Motor neuron (in vitro differentiated cells): ENCODE measurements around the gene DISP3. TPM values are rescaled to one million over a fixed set of nuclear protein-coding genes. Genes with fewer than 3 reads are reported as not detected.

Experiments
- ATAC-seq, 8 experiments: fragments of 200-7000 bp; cut with Tn5 transposase; replicated peaks in 6 of 8; 2 replicates each; pipeline ENCODE4 v1.8.0; 2021; ENCODE audit warnings: mild to moderate bottlenecking in 8 of 8, moderate library complexity in 8 of 8
- H3K27ac ChIP-seq, 2 donors: fragments of 250-450 bp; sonication (Bioruptor Pico); 2 replicates each; pipeline ENCODE4 v1.9.0; 2021; ENCODE audit warnings: antibody characterized with exemption in 2 of 2, mild to moderate bottlenecking in 2 of 2, moderate library complexity in 1 of 2
- H3K4me1 ChIP-seq, 2 donors: fragments of 250-450 bp; sonication (Bioruptor Pico); replicated peaks in 1 of 2; 2 replicates each; pipeline ENCODE4 v1.6.1; 2021; ENCODE audit warnings: antibody characterized with exemption in 2 of 2, mild to moderate bottlenecking in 2 of 2, moderate library complexity in 1 of 2
- H3K4me3 ChIP-seq, 5 donors: fragments of 250-450 bp; sonication (Bioruptor Pico); 2 replicates each; pipeline ENCODE4 v1.9.0; 2021; ENCODE audit warnings: antibody characterized with exemption in 5 of 5, mild to moderate bottlenecking in 5 of 5, moderate library complexity in 4 of 5
- WGBS, 10 experiments: fragments of 450-650 bp; shearing (Covaris generic); methylation state at CpG; one replicate each; pipeline ENCODE4 v1.0.0; 2022; 5-methylcytosine and 5-hydroxymethylcytosine counted together
- in situ Hi-C, 9 experiments: fragments of 400-800 bp; cut with MboI; loops; one replicate each; pipeline ENCODE4 v1.15.0; 2021; ENCODE audit warnings: low sequenced_read_pairs in 9 of 9, low pct_unique_long_range_greater_than_20kb in 2 of 9; ENCODE audit not compliant: unreplicated experiment in 9 of 9
- total RNA-seq, 8 experiments: library from RNA; unstranded; fragments of 300-600 nt; gene quantifications; 2 replicates each; pipeline versions ENCODE4 v1.2.3 to v1.2.4, GENCODE V29; 2022

The DISP3 gene
- total RNA-seq, 8 experiments from 2014 or later = 0.18 to 23.4 (median 8.5) TPM

- Histone ChIP-seq H3K27ac (no peak overlapping the region), H3K4me3 (no peak overlapping the region), H3K4me1 (peaks cover 0 to 12% of the 10 kb centered on the region in 2 donors)
- 0 to 93% (median 84%) methylated on average over 1 to 14 of the region's 14 CpGs; no CpG with 5 or more reads in 1 of the 10 experiments for WGBS, 10 experiments
- no peak for ATAC-seq
- in situ Hi-C loops = no loop called here
Observed at GRCh38 chr1:11537854-11538591, 59.1 kb downstream of the DISP3 start.

- peaks cover 0 to 12% of the 10 kb centered on the region in 2 donors for H3K4me1 ChIP-seq
- WGBS, 10 experiments = 40 to 100% (median 80%) methylated on average over 2 to 5 of the region's 9 CpGs; no CpG with 5 or more reads in 5 of the 10 experiments
- no peak overlapping the region for H3K4me3 ChIP-seq
- no peak overlapping the region for H3K27ac ChIP-seq
- no peak for ATAC-seq
- in situ Hi-C loops = no loop called here
Observed at GRCh38 chr1:11538886-11539285, 59.9 kb downstream of the DISP3 start.

- peak in 1 of 8 experiments; percentile 55 for ATAC-seq
- WGBS, 10 experiments = 0 to 100% (median 79%) methylated on average over 1 to 14 of the region's 18 CpGs; no CpG with 5 or more reads in 1 of the 10 experiments
- H3K4me1 ChIP-seq = peaks cover 0 to 12% of the 10 kb centered on the region in 2 donors
- no peak overlapping the region for H3K27ac ChIP-seq
- H3K4me3 ChIP-seq = no peak overlapping the region
- in situ Hi-C loops = no loop called here
Observed at GRCh38 chr1:11539850-11540772, 61.2 kb downstream of the DISP3 start.

- no peak for ATAC-seq
- 0 to 90% (median 74%) methylated on average over 4 to 11 of the region's 12 CpGs; no CpG with 5 or more reads in 2 of the 10 experiments for WGBS, 10 experiments
- in situ Hi-C loops = no loop called here
Observed at GRCh38 chr1:11540773-11541160, 61.8 kb downstream of the DISP3 start.

GRCh38 chr1:11541236-11541635 is 62.3 kb downstream of the DISP3 start:
- peak in 3 of 8 experiments; percentile 14 to 31 (median 21) for ATAC-seq
- WGBS, 10 experiments = 52 to 86% (median 78%) methylated on average over 4 to 7 of the region's 7 CpGs; no CpG with 5 or more reads in 5 of the 10 experiments
- no peak overlapping the region for H3K27ac ChIP-seq
- no peak overlapping the region for H3K4me3 ChIP-seq
- H3K4me1 ChIP-seq = peaks cover 10 to 18% of the 10 kb centered on the region in 2 donors
- in situ Hi-C loops = no loop called here

More at GRCh38 chr1:11540773-11541160, 61.8 kb downstream of the DISP3 start:
- H3K4me3 ChIP-seq = no peak overlapping the region
- H3K4me1 ChIP-seq = peaks cover 6 to 13% of the 10 kb centered on the region in 2 donors
- H3K27ac ChIP-seq = no peak overlapping the region

- peaks cover 18 to 25% of the 10 kb centered on the region in 2 donors for H3K4me1 ChIP-seq
- WGBS, 10 experiments = 0 to 88% (median 52%) methylated on average over 1 to 7 of the region's 7 CpGs; no CpG with 5 or more reads in 2 of the 10 experiments
- ATAC-seq = peak in 2 of 8 experiments; percentile 25 to 39
Observed at GRCh38 chr1:11541956-11542355, 63.0 kb downstream of the DISP3 start.

GRCh38 chr1:11543392-11543791 is 64.4 kb downstream of the DISP3 start:
- no peak overlapping the region for H3K4me3 ChIP-seq
- no peak overlapping the region for H3K27ac ChIP-seq
- 0 to 70% (median 33%) methylated on average over 1 to 4 of the region's 4 CpGs; no CpG with 5 or more reads in 2 of the 10 experiments for WGBS, 10 experiments
- in situ Hi-C loops = no loop called here
- peaks cover 32 to 34% of the 10 kb centered on the region in 2 donors for H3K4me1 ChIP-seq
- ATAC-seq = no peak

More at GRCh38 chr1:11541956-11542355, 63.0 kb downstream of the DISP3 start:
- no peak overlapping the region for H3K27ac ChIP-seq
- in situ Hi-C loops = no loop called here
- H3K4me3 ChIP-seq = no peak overlapping the region

- H3K4me1 ChIP-seq = peaks cover 34 to 35% of the 10 kb centered on the region in 2 donors
- H3K27ac ChIP-seq = no peak overlapping the region
- 67 to 87% (median 67%) methylated on average over 2 of the region's 2 CpGs; no CpG with 5 or more reads in 7 of the 10 experiments for WGBS, 10 experiments
- no peak overlapping the region for H3K4me3 ChIP-seq
- ATAC-seq = no peak
- in situ Hi-C loops = no loop called here
Observed at GRCh38 chr1:11543796-11544195, 64.8 kb downstream of the DISP3 start.

GRCh38 chr1:11546456-11546855 is 67.5 kb downstream of the DISP3 start:
- in situ Hi-C loops = no loop called here
- 0 to 71% (median 46%) methylated on average over 1 to 4 of the region's 4 CpGs; no CpG with 5 or more reads in 1 of the 10 experiments for WGBS, 10 experiments
- ATAC-seq = peak in 5 of 8 experiments; percentile 35 to 80 (median 64)
- Histone ChIP-seq H3K4me3 (no peak overlapping the region), H3K27ac (peak overlapping the region in 1 of 2 donors; percentile 65), H3K4me1 (peaks cover 30 to 39% of the 10 kb centered on the region in 2 donors)

- no peak overlapping the region for H3K4me3 ChIP-seq
- WGBS, 10 experiments = 0 to 14% (median 5%) methylated on average over 2 to 12 of the region's 12 CpGs; no CpG with 5 or more reads in 1 of the 10 experiments
- H3K4me1 ChIP-seq = peaks cover 20 to 39% of the 10 kb centered on the region in 2 donors
- in situ Hi-C loops = no loop called here
- peak; percentile 43 to 87 (median 68) for ATAC-seq
- no peak overlapping the region for H3K27ac ChIP-seq
Observed at GRCh38 chr1:11550664-11551283, 71.8 kb downstream of the DISP3 start.

- Histone ChIP-seq H3K4me1 (peaks cover 4 to 10% of the 10 kb centered on the region in 2 donors), H3K4me3 (no peak overlapping the region), H3K27ac (no peak overlapping the region)
- in situ Hi-C loops = no loop called here
- ATAC-seq = no peak
- WGBS, 10 experiments = 0 to 55% (median 18%) methylated on average over 1 to 7 of the region's 8 CpGs; no CpG with 5 or more reads in 2 of the 10 experiments
Observed at GRCh38 chr1:11558276-11558675, 79.3 kb downstream of the DISP3 start.

GRCh38 chr1:11558871-11559590 is 80.1 kb downstream of the DISP3 start:
- Histone ChIP-seq H3K4me3 (no peak overlapping the region), H3K27ac (no peak overlapping the region), H3K4me1 (peaks cover 11 to 18% of the 10 kb centered on the region in 2 donors)
- ATAC-seq = no peak
- in situ Hi-C loops = no loop called here
- WGBS, 10 experiments = 0 to 83% (median 55%) methylated on average over 1 to 6 of the region's 7 CpGs
